Measurements from ENCODE around the gene THUMPD2.
A peak's percentile ranks its signal among the peaks of the same experiment; 100 is the strongest.

Gene THUMPD2, protein sequence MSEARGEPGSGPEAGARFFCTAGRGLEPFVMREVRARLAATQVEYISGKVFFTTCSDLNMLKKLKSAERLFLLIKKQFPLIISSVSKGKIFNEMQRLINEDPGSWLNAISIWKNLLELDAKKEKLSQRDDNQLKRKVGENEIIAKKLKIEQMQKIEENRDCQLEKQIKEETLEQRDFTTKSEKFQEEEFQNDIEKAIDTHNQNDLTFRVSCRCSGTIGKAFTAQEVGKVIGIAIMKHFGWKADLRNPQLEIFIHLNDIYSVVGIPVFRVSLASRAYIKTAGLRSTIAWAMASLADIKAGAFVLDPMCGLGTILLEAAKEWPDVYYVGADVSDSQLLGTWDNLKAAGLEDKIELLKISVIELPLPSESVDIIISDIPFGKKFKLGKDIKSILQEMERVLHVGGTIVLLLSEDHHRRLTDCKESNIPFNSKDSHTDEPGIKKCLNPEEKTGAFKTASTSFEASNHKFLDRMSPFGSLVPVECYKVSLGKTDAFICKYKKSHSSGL

GRCh38 chr2:39778775-39779340, at the start of gene THUMPD2:
THUMPD2 (minus strand) TSS chr2:39779258; CDS start chr2:39779239, 19 bp downstream.
- H3K27me3 Mint-ChIP-seq (ENCODE audit: low read depth) = peaks cover 3% of the 10 kb centered on the region
- H3K4me3 Mint-ChIP-seq = peak within 1 kb of the TSS; percentile 92 to 95 (median 94)
- peaks cover 21% of the 10 kb centered on the region for H3K36me3 Mint-ChIP-seq (ENCODE audit: low read depth)
- H3K4me1 Mint-ChIP-seq = peaks cover 47% of the 10 kb centered on the region
- TF ChIP-seq CTCF (IDR thresholded peaks at IDR 0.05; ENCODE audit: unreplicated experiment in 3 of 3) = no peak
- H3K9me3 Mint-ChIP-seq = peaks cover 3% of the 10 kb centered on the region
- H3K27ac Mint-ChIP-seq = peak within 1 kb of the TSS; percentile 92 to 96 (median 92)

GRCh38 chr2:39821871-39822270, 42.8 kb upstream of the THUMPD2 start:
- no peak for TF ChIP-seq CTCF (IDR thresholded peaks at IDR 0.05; ENCODE audit: unreplicated experiment in 3 of 3)
- Mint-ChIP-seq H3K36me3 (ENCODE audit: low read depth) (no peaks in the 10 kb centered on the region), H3K9me3 (peaks cover 2% of the 10 kb centered on the region), H3K27me3 (ENCODE audit: low read depth) (peaks cover 4% of the 10 kb centered on the region), H3K4me3 (no peak overlapping the region), H3K27ac (no peak overlapping the region), H3K4me1 (no peaks in the 10 kb centered on the region)

DNA sequence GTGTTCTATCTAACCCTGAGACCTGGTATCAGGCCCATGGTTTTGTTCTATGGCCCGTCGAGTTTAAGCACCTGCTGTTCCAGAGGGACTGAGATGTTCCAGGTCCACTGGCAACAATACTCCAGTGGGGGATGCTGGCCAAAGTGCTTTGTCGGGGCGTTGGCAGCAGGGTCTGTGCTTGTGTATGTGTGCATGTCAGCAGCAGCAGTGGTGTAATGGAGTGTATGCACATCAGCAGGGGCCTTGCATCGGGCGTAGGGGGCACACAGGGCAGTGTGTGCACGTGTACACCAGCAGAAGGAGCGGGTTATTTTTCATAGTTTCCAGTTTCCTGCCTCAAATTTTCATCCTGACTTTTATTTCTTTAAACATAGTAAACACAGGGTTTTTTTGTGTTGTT, 37.8 kb upstream of the THUMPD2 start:
- peaks cover 20% of the 10 kb centered on the region for H3K9me3 Mint-ChIP-seq
- peaks cover 3% of the 10 kb centered on the region for H3K27me3 Mint-ChIP-seq (ENCODE audit: low read depth)
- no peak for TF ChIP-seq CTCF (IDR thresholded peaks at IDR 0.05; ENCODE audit: unreplicated experiment in 3 of 3)
- H3K4me1 Mint-ChIP-seq = no peaks in the 10 kb centered on the region
- no peak overlapping the region for H3K27ac Mint-ChIP-seq
- H3K4me3 Mint-ChIP-seq = no peak overlapping the region
- no peaks in the 10 kb centered on the region for H3K36me3 Mint-ChIP-seq (ENCODE audit: low read depth)

GRCh38 chr2:39816428-39816827, 37.4 kb upstream of the THUMPD2 start:
- no peak overlapping the region for H3K4me3 Mint-ChIP-seq
- H3K36me3 Mint-ChIP-seq (ENCODE audit: low read depth) = no peaks in the 10 kb centered on the region
- H3K27ac Mint-ChIP-seq = no peak overlapping the region
- H3K27me3 Mint-ChIP-seq (ENCODE audit: low read depth) = peaks cover 3% of the 10 kb centered on the region
- no peak for TF ChIP-seq CTCF (IDR thresholded peaks at IDR 0.05; ENCODE audit: unreplicated experiment in 3 of 3)
- no peaks in the 10 kb centered on the region for H3K4me1 Mint-ChIP-seq
- H3K9me3 Mint-ChIP-seq = peaks cover 20% of the 10 kb centered on the region

GRCh38 chr2:39805936-39806608, 27.0 kb upstream of the THUMPD2 start:
- no peaks in the 10 kb centered on the region for H3K4me1 Mint-ChIP-seq
- no peak overlapping the region for H3K27ac Mint-ChIP-seq
- H3K27me3 Mint-ChIP-seq (ENCODE audit: low read depth) = peaks cover 3% of the 10 kb centered on the region
- H3K4me3 Mint-ChIP-seq = no peak overlapping the region
- peaks cover 6% of the 10 kb centered on the region for H3K36me3 Mint-ChIP-seq (ENCODE audit: low read depth)
- TF ChIP-seq CTCF (IDR thresholded peaks at IDR 0.05; ENCODE audit: unreplicated experiment in 3 of 3) = no peak
- H3K9me3 Mint-ChIP-seq = peaks cover 60% of the 10 kb centered on the region

Data from nephron (organoid).